DMS114 treated with DMSO at 0.1 percent for 48 hours (cell line): Measurements from ENCODE around the gene RASL10B.

Experiments used
- DNase-seq: peaks from one replicate; lab custom pipeline; 2025; ENCODE audit not compliant: unreplicated experiment; lab: John Stamatoyannopoulos, UW

Gene RASL10B

GRCh38 chr17:35763767-35764122 is 32.3 kb downstream of the RASL10B start:
- DNase-seq: no peak

GRCh38 chr17:35764123-35764991 is 32.9 kb downstream of the RASL10B start:
- peak; percentile 69 for DNase-seq

- DNase-seq: no peak
Observed at GRCh38 chr17:35765086-35765710, 33.8 kb downstream of the RASL10B start.

GRCh38 chr17:35765756-35766488 is 34.5 kb downstream of the RASL10B start:
- no peak for DNase-seq

- DNase-seq: no peak
Observed at GRCh38 chr17:35766489-35766877, 35.0 kb downstream of the RASL10B start.

GRCh38 chr17:35766903-35767510 is 35.6 kb downstream of the RASL10B start:
- DNase-seq: peak; percentile 10

GRCh38 chr17:35768797-35769196 is 37.4 kb downstream of the RASL10B start:
- DNase-seq: no peak

- no peak for DNase-seq
Observed at GRCh38 chr17:35769895-35770486, 38.6 kb downstream of the RASL10B start.

GRCh38 chr17:35773129-35773528 is 41.7 kb downstream of the RASL10B start:
- DNase-seq: no peak

- DNase-seq: no peak
Observed at GRCh38 chr17:35773679-35774425, 42.4 kb downstream of the RASL10B start.

- no peak for DNase-seq
Observed at GRCh38 chr17:35774499-35774898, 43.1 kb downstream of the RASL10B start.

- no peak for DNase-seq
Observed at GRCh38 chr17:35775039-35775438, 43.6 kb downstream of the RASL10B start.

GRCh38 chr17:35775583-35775982 is 44.1 kb downstream of the RASL10B start:
- no peak for DNase-seq

- no peak for DNase-seq
Observed at GRCh38 chr17:35778641-35779196, 47.3 kb downstream of the RASL10B start.

GRCh38 chr17:35780950-35781349 is 49.5 kb downstream of the RASL10B start:
- no peak for DNase-seq

- DNase-seq: no peak
Observed at GRCh38 chr17:35784895-35785294, 53.5 kb downstream of the RASL10B start.

GRCh38 chr17:35786941-35787432 is 55.5 kb downstream of the RASL10B start:
- DNase-seq: no peak

GRCh38 chr17:35788477-35789368 is 57.3 kb downstream of the RASL10B start:
- DNase-seq: no peak

- no peak for DNase-seq
Observed at GRCh38 chr17:35790841-35791240, 59.4 kb downstream of the RASL10B start.
